ENCODE measurements around the gene RPL29. TPM values are rescaled to one million over a fixed set of nuclear protein-coding genes. Genes with fewer than 3 reads are reported as not detected.

Gene RPL29
- total RNA-seq, 1 donor from 2014 or later, result 1,940 TPM

DNA sequence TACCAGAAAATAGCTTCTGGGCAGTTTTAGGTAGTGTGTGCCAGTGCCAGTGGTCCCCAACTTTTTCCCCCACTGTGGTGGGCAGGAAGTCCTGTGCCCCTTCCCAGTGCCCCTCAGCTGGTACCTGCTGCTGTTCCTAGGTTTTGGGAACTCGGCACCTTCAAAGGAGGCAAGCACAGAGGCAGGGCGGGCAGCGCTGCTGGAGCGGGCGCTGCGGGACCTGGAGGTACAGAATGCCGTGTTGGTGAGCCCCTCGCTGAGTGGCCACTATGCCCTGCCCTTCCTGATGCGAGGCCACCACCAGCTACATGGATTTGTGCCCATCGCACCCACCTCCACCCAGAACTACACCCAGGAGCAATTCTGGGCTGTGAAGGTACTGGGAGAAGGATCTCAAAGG is 15.4 kb downstream of the RPL29 start:
- no peaks in the 10 kb centered on the region for H3K27me3 ChIP-seq (ENCODE audit: control insufficient read depth, insufficient read depth, low read length)
- TF ChIP-seq, protein P1, sequence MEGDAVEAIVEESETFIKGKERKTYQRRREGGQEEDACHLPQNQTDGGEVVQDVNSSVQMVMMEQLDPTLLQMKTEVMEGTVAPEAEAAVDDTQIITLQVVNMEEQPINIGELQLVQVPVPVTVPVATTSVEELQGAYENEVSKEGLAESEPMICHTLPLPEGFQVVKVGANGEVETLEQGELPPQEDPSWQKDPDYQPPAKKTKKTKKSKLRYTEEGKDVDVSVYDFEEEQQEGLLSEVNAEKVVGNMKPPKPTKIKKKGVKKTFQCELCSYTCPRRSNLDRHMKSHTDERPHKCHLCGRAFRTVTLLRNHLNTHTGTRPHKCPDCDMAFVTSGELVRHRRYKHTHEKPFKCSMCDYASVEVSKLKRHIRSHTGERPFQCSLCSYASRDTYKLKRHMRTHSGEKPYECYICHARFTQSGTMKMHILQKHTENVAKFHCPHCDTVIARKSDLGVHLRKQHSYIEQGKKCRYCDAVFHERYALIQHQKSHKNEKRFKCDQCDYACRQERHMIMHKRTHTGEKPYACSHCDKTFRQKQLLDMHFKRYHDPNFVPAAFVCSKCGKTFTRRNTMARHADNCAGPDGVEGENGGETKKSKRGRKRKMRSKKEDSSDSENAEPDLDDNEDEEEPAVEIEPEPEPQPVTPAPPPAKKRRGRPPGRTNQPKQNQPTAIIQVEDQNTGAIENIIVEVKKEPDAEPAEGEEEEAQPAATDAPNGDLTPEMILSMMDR (IDR thresholded peaks at IDR 0.05; ENCODE audit: insufficient read depth, low read length, severe bottlenecking), result no peak
- no peak overlapping the region for H3K4me3 ChIP-seq (ENCODE audit: low read depth, low read length)
- DNase-seq (ENCODE audit: low read depth) (no peak), FAIRE-seq (no peak)
- peaks cover 1% of the 10 kb centered on the region for H3K36me3 ChIP-seq (ENCODE audit: control insufficient read depth, insufficient read depth, low read length)

DNA sequence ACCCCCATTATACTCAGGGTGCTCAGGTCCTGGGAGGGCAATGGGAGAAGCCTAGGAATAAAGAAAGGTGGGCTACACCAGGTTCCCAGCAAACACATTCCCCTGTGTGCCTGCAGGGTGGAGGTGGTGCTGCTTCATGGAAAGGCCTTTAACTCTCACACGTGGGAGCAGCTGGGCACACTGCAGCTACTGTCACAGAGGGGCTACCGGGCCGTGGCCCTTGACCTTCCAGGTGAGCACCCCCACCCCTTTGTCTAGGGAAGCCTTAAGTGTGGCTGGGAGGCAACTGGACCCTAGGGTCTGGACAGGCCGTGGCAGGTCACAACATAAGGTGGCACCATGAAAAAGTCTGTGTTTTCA is 17.6 kb downstream of the RPL29 start:
- no peak for FAIRE-seq
- Histone ChIP-seq H3K36me3 (ENCODE audit: control insufficient read depth, insufficient read depth, low read length) (no peaks in the 10 kb centered on the region), H3K4me3 (ENCODE audit: low read depth, low read length) (no peak overlapping the region), H3K27me3 (ENCODE audit: control insufficient read depth, insufficient read depth, low read length) (no peaks in the 10 kb centered on the region)
- TF ChIP-seq, protein P1 (IDR thresholded peaks at IDR 0.05; ENCODE audit: insufficient read depth, low read length, severe bottlenecking), result no peak
- no peak for DNase-seq (ENCODE audit: low read depth)

DNA sequence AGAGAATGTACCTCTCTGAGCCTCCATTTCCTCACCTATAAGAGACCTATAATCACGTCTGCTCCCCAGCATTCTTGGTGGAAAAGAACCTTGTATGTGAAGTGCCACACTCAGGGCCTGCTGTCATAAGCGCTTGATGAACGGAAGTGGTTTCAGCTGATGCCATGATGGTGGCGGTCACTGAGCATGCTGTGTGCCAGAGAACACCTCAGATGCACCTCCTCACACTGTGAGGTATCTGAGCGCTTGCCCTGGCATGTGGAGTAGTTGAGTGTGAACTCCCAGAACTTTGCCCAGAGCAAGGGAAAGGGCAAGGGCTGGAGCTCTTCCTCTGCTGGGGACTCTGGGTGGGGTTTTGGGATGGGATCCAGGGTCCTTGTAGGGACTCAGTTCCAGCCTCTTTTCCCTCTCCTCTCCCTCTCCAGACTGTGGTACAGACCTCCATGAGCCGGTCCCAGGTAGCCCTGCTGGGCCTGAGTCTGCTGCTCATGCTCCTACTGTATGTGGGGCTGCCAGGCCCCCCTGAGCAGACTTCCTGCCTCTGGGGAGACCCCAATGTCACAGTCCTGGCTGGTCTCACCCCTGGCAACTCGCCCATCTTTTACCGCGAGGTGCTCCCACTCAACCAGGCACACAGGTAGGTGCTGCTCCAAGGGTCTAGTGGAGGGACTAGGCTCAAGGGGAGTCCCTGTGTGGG is 18.1 kb downstream of the RPL29 start:
- FAIRE-seq (no peak), DNase-seq (ENCODE audit: low read depth) (peak; percentile 57)
- Histone ChIP-seq H3K36me3 (ENCODE audit: control insufficient read depth, insufficient read depth, low read length) (no peaks in the 10 kb centered on the region), H3K27me3 (ENCODE audit: control insufficient read depth, insufficient read depth, low read length) (no peaks in the 10 kb centered on the region), H3K4me3 (ENCODE audit: low read depth, low read length) (no peak overlapping the region)
- TF ChIP-seq, protein P1 (IDR thresholded peaks at IDR 0.05; ENCODE audit: insufficient read depth, low read length, severe bottlenecking), result no peak

DNA sequence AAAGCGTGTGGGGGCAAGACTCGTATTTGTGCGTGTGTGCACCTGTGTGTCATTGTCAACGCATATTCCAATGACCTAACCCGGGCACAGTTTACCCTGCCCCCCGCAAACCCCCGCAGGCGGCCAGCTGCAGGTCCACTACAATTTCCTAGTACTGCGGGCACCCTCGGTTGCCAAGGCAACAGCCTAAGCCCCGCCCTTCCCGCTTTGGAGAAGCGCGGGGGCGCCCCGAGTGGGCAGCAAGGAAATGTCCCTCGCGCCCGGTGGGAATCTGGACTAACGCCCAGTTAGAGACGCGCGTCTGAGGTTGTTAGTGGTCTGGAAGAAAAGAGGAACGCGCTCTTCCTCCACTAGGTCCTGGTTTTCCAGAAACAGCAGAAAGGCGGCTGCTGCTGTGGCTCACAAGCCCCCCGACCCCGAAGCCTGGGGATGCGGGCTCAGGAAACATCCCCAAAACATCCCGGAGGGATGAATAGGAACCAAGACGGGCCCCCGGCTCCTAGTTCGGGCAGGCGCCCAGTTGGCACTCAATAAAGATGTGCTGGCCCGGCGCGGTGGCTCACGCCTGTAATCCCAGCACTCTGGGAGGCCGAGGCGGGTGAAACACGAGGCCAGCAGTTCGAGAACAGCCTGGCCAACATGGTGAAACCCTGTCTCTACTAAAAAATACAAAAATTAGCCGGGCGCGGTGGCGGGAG is 19.7 kb downstream of the RPL29 start:
- TF ChIP-seq, protein P1 (IDR thresholded peaks at IDR 0.05; ENCODE audit: insufficient read depth, low read length, severe bottlenecking), result no peak
- FAIRE-seq (no peak), DNase-seq (ENCODE audit: low read depth) (no peak)
- Histone ChIP-seq H3K4me3 (ENCODE audit: low read depth, low read length) (no peak overlapping the region), H3K36me3 (ENCODE audit: control insufficient read depth, insufficient read depth, low read length) (peaks cover 2% of the 10 kb centered on the region), H3K27me3 (ENCODE audit: control insufficient read depth, insufficient read depth, low read length) (no peaks in the 10 kb centered on the region)

DNA sequence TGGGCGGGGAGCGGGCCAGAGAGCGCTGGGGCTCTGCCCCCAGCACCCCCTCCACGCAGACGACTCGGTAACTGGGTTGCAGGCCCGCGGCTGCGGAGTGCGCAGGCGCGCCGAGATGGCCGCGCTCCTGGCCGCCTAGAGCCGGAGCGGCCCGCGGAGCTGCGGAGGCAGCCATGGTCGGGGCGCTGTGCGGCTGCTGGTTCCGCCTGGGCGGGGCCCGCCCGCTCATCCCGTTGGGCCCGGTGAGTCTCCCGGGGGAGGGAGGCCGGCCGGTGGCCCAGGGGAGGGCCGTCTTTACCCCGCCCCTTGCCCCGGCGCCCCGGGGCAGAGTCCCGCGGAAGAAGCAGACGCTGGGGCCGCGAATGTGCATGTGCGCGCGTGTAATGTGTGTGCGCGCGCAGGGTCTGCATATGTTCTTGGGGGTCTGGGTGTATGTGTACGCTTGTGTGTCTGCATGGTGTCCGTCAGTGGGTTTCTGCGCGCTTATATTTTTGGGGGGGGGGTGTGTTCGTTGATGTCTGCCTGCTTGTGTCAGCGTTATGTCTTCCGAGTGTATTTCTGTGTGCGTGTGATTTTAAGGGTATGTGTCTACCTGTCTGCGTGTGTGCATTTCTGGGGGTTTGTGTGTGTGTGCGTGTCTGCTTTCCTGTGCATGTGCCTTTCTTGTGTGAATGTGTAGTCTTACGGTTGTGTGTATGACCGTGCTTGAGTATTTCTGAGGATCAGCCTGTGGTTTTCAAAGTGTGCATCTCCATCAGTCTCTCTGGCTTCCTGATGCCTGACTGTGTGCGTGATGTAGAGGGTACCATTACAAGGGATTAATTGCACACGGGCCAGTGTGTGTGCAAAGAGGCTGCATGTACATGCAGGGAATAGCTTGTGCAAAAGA is 20.5 kb downstream of the RPL29 start, which contains the start of gene ABHD14A:
TSS of gene ABHD14A (plus strand) at position 102 of the 889 bp plus-strand sequence. CDS start at position 174, 72 bp downstream.
- Histone ChIP-seq H3K4me3 (ENCODE audit: low read depth, low read length) (peak within 1 kb of the TSS; percentile 68), H3K27me3 (ENCODE audit: control insufficient read depth, insufficient read depth, low read length) (no peaks in the 10 kb centered on the region), H3K36me3 (ENCODE audit: control insufficient read depth, insufficient read depth, low read length) (peaks cover 2% of the 10 kb centered on the region)
- DNase-seq (ENCODE audit: low read depth) (peak; percentile 61), FAIRE-seq (no peak)
- TF ChIP-seq, protein P1 (IDR thresholded peaks at IDR 0.05; ENCODE audit: insufficient read depth, low read length, severe bottlenecking), result no peak
